CD4-positive, alpha-beta T cell treated with Interleukin-2 at 100 ng/mL for 4 hours (primary cell): ENCODE results near the gene GNB1L.
"Not testable (repeated sequence)": the region's sequence is repeated elsewhere in the genome, so short reads cannot be mapped to it uniquely, and the experiment has no call there.

Experiments
- DNase-seq: peaks from one replicate; pipeline ENCODE4 v3.0.0-alpha.2; 2020; ENCODE audit warnings: low spot score

Gene GNB1L

GRCh38 chr22:19889951-19890350 lies 35.3 kb upstream of the GNB1L start:
- DNase-seq: peak; percentile 13

GRCh38 chr22:19888131-19888746 lies 33.6 kb upstream of the GNB1L start:
- no peak for DNase-seq

- no peak for DNase-seq
These were observed 32.7 kb upstream of the GNB1L start for GRCh38 chr22:19887256-19887985.

GRCh38 chr22:19886605-19887255 lies 32.1 kb upstream of the GNB1L start:
- peak; percentile 59 for DNase-seq

GRCh38 chr22:19885841-19886592 lies 31.3 kb upstream of the GNB1L start:
- DNase-seq: no peak

- DNase-seq: no peak
These were observed 30.5 kb upstream of the GNB1L start for GRCh38 chr22:19884954-19885751.

- DNase-seq: no peak
These were observed 29.7 kb upstream of the GNB1L start for GRCh38 chr22:19884161-19884953.

GRCh38 chr22:19883446-19883845 lies 28.8 kb upstream of the GNB1L start:
- not testable (repeated sequence) for DNase-seq

- no peak for DNase-seq
These were observed 28.0 kb upstream of the GNB1L start for GRCh38 chr22:19882446-19883381.

- DNase-seq: no peak
These were observed 26.3 kb upstream of the GNB1L start for GRCh38 chr22:19880786-19881569.

- DNase-seq: no peak
These were observed 25.5 kb upstream of the GNB1L start for GRCh38 chr22:19879992-19880785.

GRCh38 chr22:19879643-19879991 lies 24.9 kb upstream of the GNB1L start:
- DNase-seq: no peak

- DNase-seq: no peak
These were observed 24.5 kb upstream of the GNB1L start for GRCh38 chr22:19879246-19879570.

GRCh38 chr22:19878461-19879245 lies 24.0 kb upstream of the GNB1L start:
- no peak for DNase-seq

- no peak for DNase-seq
These were observed 23.1 kb upstream of the GNB1L start for GRCh38 chr22:19877626-19878339.

- no peak for DNase-seq
These were observed 22.4 kb upstream of the GNB1L start for GRCh38 chr22:19876941-19877625.
